Endodermal cell (in vitro differentiated cells): Measurements from ENCODE around the gene CCDC8. TPM values are rescaled to one million over a fixed set of nuclear protein-coding genes. Genes with fewer than 3 reads are reported as not detected.

Experiments
- DNase-seq: peaks from one replicate; pipeline ENCODE4 v3.0.0-alpha.2; 2017
- H3K27ac ChIP-seq: 2 replicates; pipeline ENCODE4 v1.5.1; 2013; ENCODE audit warnings: mild to moderate bottlenecking, low read depth, low read length, moderate library complexity
- H3K27me3 ChIP-seq: 2 replicates; pipeline ENCODE4 v1.6.1; 2013; ENCODE audit warnings: mild to moderate bottlenecking, low read length, moderate library complexity; ENCODE audit not compliant: insufficient read depth, control insufficient read depth, poor library complexity, severe bottlenecking
- H3K36me3 ChIP-seq: 2 replicates; pipeline ENCODE4 v1.7.0; 2013; ENCODE audit warnings: mild to moderate bottlenecking, low read length, moderate library complexity; ENCODE audit not compliant: control insufficient read depth, insufficient read depth
- H3K4me1 ChIP-seq: one replicate; pipeline ENCODE4 v1.7.0; 2013; ENCODE audit warnings: low read length; ENCODE audit not compliant: control insufficient read depth, insufficient read depth
- H3K4me3 ChIP-seq: 2 replicates; pipeline ENCODE4 v1.5.1; 2013; ENCODE audit warnings: mild to moderate bottlenecking, low read length, moderate library complexity
- H3K9ac ChIP-seq: 2 replicates; pipeline ENCODE4 v1.6.1; 2013; ENCODE audit warnings: mild to moderate bottlenecking, low read length, moderate library complexity; ENCODE audit not compliant: poor library complexity, severe bottlenecking; ENCODE audit errors: extremely low read depth
- H3K9me3 ChIP-seq: 2 replicates; pipeline ENCODE4 v1.6.1; 2013; ENCODE audit warnings: mild to moderate bottlenecking, low read length, moderate library complexity; ENCODE audit not compliant: control insufficient read depth
- H3K27ac Mint-ChIP-seq: 2 replicates; pipeline ENCODE4 v1.8.0; 2020; ENCODE audit warnings: mixed read lengths
- H3K27me3 Mint-ChIP-seq: 2 replicates; pipeline ENCODE4 v1.8.0; 2021; ENCODE audit warnings: mild to moderate bottlenecking, mixed read lengths; ENCODE audit not compliant: insufficient read depth
- H3K36me3 Mint-ChIP-seq: 2 replicates; pipeline ENCODE4 v1.8.0; 2020; ENCODE audit warnings: low read depth, mixed read lengths
- H3K4me1 Mint-ChIP-seq: 2 replicates; pipeline ENCODE4 v1.8.0; 2020; ENCODE audit warnings: mixed read lengths
- H3K4me3 Mint-ChIP-seq: 2 replicates; pipeline ENCODE4 v1.8.0; 2020; ENCODE audit warnings: mild to moderate bottlenecking, moderate library complexity, mixed read lengths
- H3K9me3 Mint-ChIP-seq: 2 replicates; pipeline ENCODE4 v1.8.0; 2020; ENCODE audit warnings: mild to moderate bottlenecking, mixed read lengths
- CTCF ChIP-seq: fragments of 200-600 bp; sonication (generic); conservative IDR thresholded peaks from 2 replicates; pipeline ENCODE4 v1.5.0; 2021; ENCODE audit warnings: antibody characterized with exemption, mild to moderate bottlenecking
- whole genome bisulfite sequencing, 2 experiments: methylation state at CpG; one replicate each; pipeline versions ENCODE4 v1.1.5 to v1.1.7; 2013; ENCODE audit warnings: missing lambda C conversion rate in 2 of 2, mixed read lengths in 1 of 2; ENCODE audit not compliant: insufficient coverage in 1 of 2, insufficient read length in 1 of 2; 5-methylcytosine and 5-hydroxymethylcytosine counted together
- long read RNA-seq, 4 experiments: library from polyadenylated mRNA in 2 of 4; library from RNA in 1 of 4; library from capped mRNA in 1 of 4; stranded (forward) in 3 of 4; unstranded in 1 of 4; transcript quantifications; one replicate each; pipeline ENCODE4 v2.0.0, GENCODE V29; 2020 to 2021; ENCODE audit warnings: inconsistent platforms in 1 of 4
- polyA plus RNA-seq, 2 experiments: library from polyadenylated mRNA; stranded (reverse); fragments of 50-300 nt; gene quantifications; one replicate each; pipeline ENCODE4 v1.2.3, GENCODE V29; 2013
- total RNA-seq, 2 donors: library from RNA; stranded (reverse); fragmentation: NEBNext Ultra II Directional in 1 of 2; extraction: Animal tissue kit (Norgen Biotek cat#: 25700) in 1 of 2; gene quantifications; 2 replicates in 1 of 2; 3 replicates in 1 of 2; pipeline ENCODE4 v1.2.1, GENCODE V29; 2021

CCDC8 gene
- total RNA-seq = 10 to 100 TPM; 27.5 to 30.5 TPM
- polyA plus RNA-seq (2013, experiment 1 of 2) = 22.6 TPM
- 19.1 TPM for polyA plus RNA-seq (2013, experiment 2 of 2)
- long read RNA-seq, experiment 1, transcript CCDC8-201 (1 exons, 3,186 nt) = major isoform, 5 of 5 reads
- long read RNA-seq, experiment 1, partial matches to known transcripts = 0 of 5 reads
- long read RNA-seq, experiment 1, other reads (novel, unspliced or antisense) = 0 of 5 reads
- long read RNA-seq, experiment 2, transcript CCDC8-201 (1 exons, 3,186 nt) = major isoform, 49 of 50 reads
- long read RNA-seq, experiment 2, partial matches to known transcripts = 0 of 50 reads
- long read RNA-seq, experiment 2, other reads (novel, unspliced or antisense) = 1 of 50 reads
- long read RNA-seq, experiment 3, transcript CCDC8-201 (1 exons, 3,186 nt) = major isoform, 56 of 56 reads
- long read RNA-seq, experiment 3, partial matches to known transcripts = 0 of 56 reads
- long read RNA-seq, experiment 3, other reads (novel, unspliced or antisense) = 0 of 56 reads
- long read RNA-seq, experiment 4, partial matches to known transcripts = 0 of 2 reads
- long read RNA-seq, experiment 4, other reads (novel, unspliced or antisense) = 0 of 2 reads

- 10 to 19% methylated on average over 25 to 46 of the region's 46 CpGs for WGBS, 2 experiments
- H3K9me3 ChIP-seq = no peaks in the 10 kb centered on the region
- peak within 1 kb of the TSS; percentile 83 for H3K4me3 Mint-ChIP-seq
- H3K4me1 ChIP-seq = peaks cover 2% of the 10 kb centered on the region
- H3K4me1 Mint-ChIP-seq = peaks cover 13% of the 10 kb centered on the region
- H3K4me3 ChIP-seq = peak within 1 kb of the TSS; percentile 91
- peak within 1 kb of the TSS; percentile 87 for H3K9ac ChIP-seq
- no peaks in the 10 kb centered on the region for H3K27me3 ChIP-seq
- H3K36me3 ChIP-seq = peaks cover 17% of the 10 kb centered on the region
- peaks cover 14% of the 10 kb centered on the region for H3K36me3 Mint-ChIP-seq
- TF ChIP-seq CTCF = no peak
- H3K27ac Mint-ChIP-seq = peak within 1 kb of the TSS; percentile 96
- H3K27ac ChIP-seq = peak within 1 kb of the TSS; percentile 45
- H3K27me3 Mint-ChIP-seq = peaks cover 2% of the 10 kb centered on the region
- no peaks in the 10 kb centered on the region for H3K9me3 Mint-ChIP-seq
- DNase-seq = peak; percentile 98
These were observed at the start of gene CCDC8 for GRCh38 chr19:46413262-46414031. CCDC8 (minus strand) TSS chr19:46413564; CDS start chr19:46412810, 754 bp downstream.

DNA sequence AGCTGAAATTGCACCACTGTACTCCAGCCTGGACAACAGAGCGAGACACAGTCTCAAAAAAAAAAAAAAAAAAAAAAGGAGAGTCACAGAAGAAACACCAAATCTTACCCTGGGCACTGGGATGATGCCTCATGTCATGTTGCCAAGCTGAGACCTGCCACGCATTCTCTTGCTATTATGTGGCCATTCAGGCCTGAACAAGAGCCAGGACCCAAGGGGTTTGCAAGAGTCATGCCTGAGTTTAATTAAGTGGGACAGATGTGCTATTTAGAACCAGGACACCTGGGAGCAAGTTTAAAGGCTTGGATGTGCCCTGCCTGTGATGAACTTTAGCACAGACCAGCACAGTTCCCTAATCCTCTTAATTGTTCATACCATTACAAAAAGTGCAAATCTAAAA, 48.2 kb upstream of the CCDC8 start:
- Mint-ChIP-seq H3K27ac (no peak overlapping the region), H3K4me3 (no peak overlapping the region), H3K4me1 (no peaks in the 10 kb centered on the region), H3K9me3 (no peaks in the 10 kb centered on the region), H3K27me3 (no peaks in the 10 kb centered on the region), H3K36me3 (peaks cover 8% of the 10 kb centered on the region)
- Histone ChIP-seq H3K27ac (no peak overlapping the region), H3K4me1 (no peaks in the 10 kb centered on the region), H3K9me3 (no peaks in the 10 kb centered on the region), H3K4me3 (no peak overlapping the region), H3K9ac (no peak overlapping the region), H3K36me3 (peaks cover 5% of the 10 kb centered on the region), H3K27me3 (no peaks in the 10 kb centered on the region)
- no peak for TF ChIP-seq CTCF
- WGBS, 2 experiments = 97 to 100% methylated on average over 1 to 2 of the region's 2 CpGs
- DNase-seq = no peak

DNA sequence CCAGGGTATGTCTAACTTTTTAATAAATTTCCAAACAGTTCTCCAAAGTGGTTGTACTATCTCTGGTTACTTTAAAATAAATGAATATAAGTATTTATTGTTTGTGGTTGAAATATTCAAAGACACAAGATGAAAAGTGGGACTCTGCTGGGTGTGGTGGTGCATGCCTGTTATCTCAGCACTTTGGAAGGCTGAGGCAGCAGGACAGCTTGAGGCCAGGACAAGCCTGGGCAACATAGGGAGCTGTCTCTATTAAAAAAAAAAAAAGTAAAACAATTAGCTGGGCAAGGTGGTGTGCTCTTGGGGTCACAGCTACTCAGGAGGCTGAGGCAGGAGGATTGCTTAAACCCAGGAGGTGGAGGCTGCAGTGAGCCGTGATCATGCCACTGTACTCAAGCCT, 47.6 kb upstream of the CCDC8 start:
- no peaks in the 10 kb centered on the region for H3K36me3 ChIP-seq
- H3K9ac ChIP-seq = no peak overlapping the region
- H3K4me3 ChIP-seq = no peak overlapping the region
- no peak for DNase-seq
- H3K4me3 Mint-ChIP-seq = no peak overlapping the region
- no peaks in the 10 kb centered on the region for H3K9me3 ChIP-seq
- no peaks in the 10 kb centered on the region for H3K4me1 Mint-ChIP-seq
- no peak overlapping the region for H3K27ac ChIP-seq
- peaks cover 5% of the 10 kb centered on the region for H3K36me3 Mint-ChIP-seq
- TF ChIP-seq CTCF = no peak
- H3K9me3 Mint-ChIP-seq = no peaks in the 10 kb centered on the region
- no peaks in the 10 kb centered on the region for H3K27me3 Mint-ChIP-seq
- WGBS, 2 experiments = 93 to 100% methylated on average over 1 of the region's 1 CpG
- no peaks in the 10 kb centered on the region for H3K27me3 ChIP-seq
- no peaks in the 10 kb centered on the region for H3K4me1 ChIP-seq
- H3K27ac Mint-ChIP-seq = no peak overlapping the region
